Neuronal stem cell (in vitro differentiated cells): ENCODE measurements around the gene ATP1A2.

Experiments
- DNase-seq: peaks from one replicate; pipeline ENCODE4 v3.0.0-alpha.2; 2013; ENCODE audit warnings: low spot score
- H2AFZ ChIP-seq: one replicate; pipeline ENCODE4 v1.6.1; 2013; ENCODE audit warnings: mild to moderate bottlenecking, low read length, inconsistent platforms
- H2AK5ac ChIP-seq: 2 replicates; pipeline ENCODE4 v1.6.1; 2013; ENCODE audit warnings: low read depth, mild to moderate bottlenecking, inconsistent platforms, low read length, moderate library complexity, mixed read lengths
- H2BK120ac ChIP-seq: 2 replicates; pipeline ENCODE4 v1.6.1; 2013; ENCODE audit warnings: low read depth, mild to moderate bottlenecking, inconsistent platforms, low read length, moderate library complexity, mixed read lengths
- H2BK12ac ChIP-seq: one replicate; pipeline ENCODE4 v1.6.1; 2013; ENCODE audit warnings: low read length, inconsistent platforms
- H2BK15ac ChIP-seq: 2 replicates; pipeline ENCODE4 v1.6.1; 2013; ENCODE audit warnings: mild to moderate bottlenecking, low read length, inconsistent platforms, mixed read lengths
- H2BK5ac ChIP-seq: one replicate; pipeline ENCODE4 v1.6.1; 2013; ENCODE audit warnings: inconsistent platforms, mild to moderate bottlenecking, low read length, moderate library complexity
- H3K14ac ChIP-seq: one replicate; pipeline ENCODE4 v1.6.1; 2013; ENCODE audit warnings: low read length, inconsistent platforms
- H3K18ac ChIP-seq: 2 replicates; pipeline ENCODE4 v1.6.1; 2013; ENCODE audit warnings: low read length, inconsistent platforms
- H3K23ac ChIP-seq: 2 replicates; pipeline ENCODE4 v1.6.1; 2013; ENCODE audit warnings: low read depth, mild to moderate bottlenecking, mixed read lengths, low read length, inconsistent platforms; ENCODE audit not compliant: poor library complexity
- H3K27ac ChIP-seq: replicated peaks from 3 replicates; pipeline ENCODE4 v1.5.1; 2013; ENCODE audit warnings: low read length, inconsistent platforms
- H3K27me3 ChIP-seq, 3 experiments: 2 replicates each; pipeline ENCODE4 v1.6.1; 2013; ENCODE audit warnings: low read length in 3 of 3, mild to moderate bottlenecking in 2 of 3, inconsistent platforms in 1 of 3, low read depth in 1 of 3, mixed read lengths in 1 of 3, moderate library complexity in 1 of 3; ENCODE audit not compliant: control insufficient read depth in 3 of 3, insufficient read depth in 3 of 3
- H3K36me3 ChIP-seq, 2 donors: replicated peaks in 1 of 2; 2 replicates each; pipeline ENCODE4 v1.6.1; 2013; ENCODE audit warnings: low read length in 2 of 2; ENCODE audit not compliant: control insufficient read depth in 2 of 2, insufficient read depth in 2 of 2
- H3K4ac ChIP-seq: 2 replicates; pipeline ENCODE4 v1.6.1; 2013; ENCODE audit warnings: inconsistent platforms, mild to moderate bottlenecking, low read length, moderate library complexity
- H3K4me1 ChIP-seq, 2 donors: 1 replicate in 1 of 2; 2 replicates in 1 of 2; pipeline ENCODE4 v1.6.1; 2013; ENCODE audit warnings: low read length in 2 of 2, low read depth in 1 of 2; ENCODE audit not compliant: control insufficient read depth in 2 of 2, insufficient read depth in 1 of 2
- H3K4me2 ChIP-seq: one replicate; pipeline ENCODE4 v1.6.1; 2013; ENCODE audit warnings: mild to moderate bottlenecking, low read length, inconsistent platforms; ENCODE audit not compliant: insufficient read depth, poor library complexity, severe bottlenecking
- H3K4me3 ChIP-seq, 2 donors: 2 replicates each; pipeline ENCODE4 v1.5.1; 2013; ENCODE audit warnings: low read length in 2 of 2, mild to moderate bottlenecking in 2 of 2, inconsistent platforms in 1 of 2, moderate library complexity in 1 of 2
- H3K79me1 ChIP-seq: one replicate; pipeline ENCODE4 v1.6.1; 2013; ENCODE audit warnings: low read depth, mild to moderate bottlenecking, inconsistent platforms, low read length, moderate library complexity
- H3K9ac ChIP-seq: one replicate; pipeline ENCODE4 v1.6.1; 2013; ENCODE audit warnings: mild to moderate bottlenecking, low read depth, low read length, inconsistent platforms; ENCODE audit not compliant: poor library complexity
- H3K9me3 ChIP-seq, 2 donors: replicated peaks in 1 of 2; 2 replicates each; pipeline versions ENCODE3 to v1.6.1; 2013; ENCODE audit warnings: low read length in 2 of 2, mild to moderate bottlenecking in 2 of 2, inconsistent platforms in 1 of 2, low read depth in 1 of 2, mixed read lengths in 1 of 2, moderate library complexity in 1 of 2; ENCODE audit not compliant: control insufficient read depth in 2 of 2, insufficient read depth in 1 of 2
- H4K8ac ChIP-seq: one replicate; pipeline ENCODE4 v1.6.1; 2013; ENCODE audit warnings: low read depth, mild to moderate bottlenecking, inconsistent platforms, low read length, moderate library complexity
- H4K91ac ChIP-seq: one replicate; pipeline ENCODE4 v1.6.1; 2013; ENCODE audit warnings: low read length, low read depth, mild to moderate bottlenecking, inconsistent platforms; ENCODE audit not compliant: poor library complexity
- WGBS, 2 donors: extraction: QIAGEN DNeasy Blood & Tissue Kit; methylation state at CpG; one replicate each; pipeline ENCODE4 v1.1.7; 2013; ENCODE audit warnings: missing lambda C conversion rate in 2 of 2, mixed read lengths in 1 of 2; ENCODE audit not compliant: insufficient read length in 2 of 2, insufficient replicate concordance in 1 of 2; ENCODE audit errors: extremely low coverage in 2 of 2; 5-methylcytosine and 5-hydroxymethylcytosine counted together

Gene ATP1A2

DNA sequence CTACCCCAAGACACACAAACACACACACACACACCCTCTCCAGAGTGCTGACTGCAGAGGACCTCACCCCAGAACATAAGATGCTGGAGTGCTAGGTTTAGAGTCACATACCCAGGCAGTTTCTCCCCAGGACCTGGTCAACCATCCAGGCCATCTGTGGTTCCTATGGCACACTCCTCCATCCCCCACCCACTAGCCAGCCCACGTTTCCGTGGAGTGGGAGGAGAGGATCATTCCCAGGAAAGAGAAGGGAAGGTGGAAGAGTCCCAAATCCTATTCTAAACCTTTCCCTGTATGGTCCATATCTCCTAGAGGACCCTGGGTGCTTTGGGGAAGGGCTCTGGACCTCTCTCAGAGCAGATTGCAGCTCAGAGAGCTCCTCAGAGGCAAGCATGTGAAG lies 33.1 kb upstream of the ATP1A2 start:
- Histone ChIP-seq H2AK5ac (no peak overlapping the region), H2BK5ac (no peak overlapping the region), H3K14ac (no peak overlapping the region), H3K79me1 (no peaks in the 10 kb centered on the region), H3K4me1 (peaks cover 3% of the 10 kb centered on the region in 2 donors), H2BK120ac (no peak overlapping the region), H3K9ac (no peak overlapping the region), H3K4ac (no peak overlapping the region), H3K36me3 (no peaks in the 10 kb centered on the region), H3K27me3 (peaks cover 0 to 41% (median 39%) of the 10 kb centered on the region in 3 experiments), H2BK12ac (no peak overlapping the region), H2BK15ac (no peak overlapping the region), H3K4me2 (no peak overlapping the region), H4K8ac (no peak overlapping the region), H3K23ac (no peak overlapping the region), H4K91ac (no peak overlapping the region), H2AFZ (no peak overlapping the region), H3K27ac (no peak overlapping the region), H3K4me3 (no peak overlapping the region), H3K9me3 (no peaks in the 10 kb centered on the region), H3K18ac (no peak overlapping the region)
- no peak for DNase-seq
- WGBS, 2 donors, result no CpG with 5 or more reads among the region's 2 CpGs

DNA sequence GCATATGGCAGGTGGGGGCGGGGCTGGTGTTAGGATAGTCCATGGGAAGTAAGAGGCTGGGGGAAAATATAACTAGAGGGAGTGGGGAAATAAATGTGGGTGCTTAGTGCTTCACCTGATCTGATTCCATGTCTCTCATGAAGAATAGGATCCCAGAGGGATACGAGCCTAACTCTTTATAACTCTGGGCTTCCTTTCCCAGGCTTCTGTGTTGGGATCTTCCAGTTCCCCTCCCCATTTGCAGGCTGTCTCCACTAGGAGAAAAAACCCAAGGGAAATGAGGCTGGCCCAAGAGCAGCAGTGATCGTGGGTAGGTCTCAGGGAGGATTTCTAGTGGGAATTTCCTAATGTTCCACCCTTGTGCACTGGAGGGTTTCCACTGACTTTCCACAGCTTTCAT lies 32.6 kb upstream of the ATP1A2 start:
- no peak overlapping the region for H3K4me3 ChIP-seq
- H3K4me2 ChIP-seq, result no peak overlapping the region
- no peak overlapping the region for H2AK5ac ChIP-seq
- no peak overlapping the region for H3K18ac ChIP-seq
- no peak overlapping the region for H3K23ac ChIP-seq
- H3K4ac ChIP-seq, result no peak overlapping the region
- no peak overlapping the region for H2BK5ac ChIP-seq
- no peak overlapping the region for H3K9ac ChIP-seq
- H2AFZ ChIP-seq, result no peak overlapping the region
- peaks cover 0 to 40% (median 36%) of the 10 kb centered on the region in 3 experiments for H3K27me3 ChIP-seq
- no peak overlapping the region for H2BK120ac ChIP-seq
- H3K4me1 ChIP-seq, result peaks cover 3% of the 10 kb centered on the region in 2 donors
- no peak overlapping the region for H3K14ac ChIP-seq
- H4K8ac ChIP-seq, result no peak overlapping the region
- no peak overlapping the region for H4K91ac ChIP-seq
- no CpG with 5 or more reads among the region's 3 CpGs for WGBS, 2 donors
- H3K9me3 ChIP-seq, result no peaks in the 10 kb centered on the region
- no peaks in the 10 kb centered on the region for H3K79me1 ChIP-seq
- no peak for DNase-seq
- no peak overlapping the region for H2BK12ac ChIP-seq
- H3K27ac ChIP-seq, result no peak overlapping the region
- no peaks in the 10 kb centered on the region for H3K36me3 ChIP-seq
- H2BK15ac ChIP-seq, result no peak overlapping the region

DNA sequence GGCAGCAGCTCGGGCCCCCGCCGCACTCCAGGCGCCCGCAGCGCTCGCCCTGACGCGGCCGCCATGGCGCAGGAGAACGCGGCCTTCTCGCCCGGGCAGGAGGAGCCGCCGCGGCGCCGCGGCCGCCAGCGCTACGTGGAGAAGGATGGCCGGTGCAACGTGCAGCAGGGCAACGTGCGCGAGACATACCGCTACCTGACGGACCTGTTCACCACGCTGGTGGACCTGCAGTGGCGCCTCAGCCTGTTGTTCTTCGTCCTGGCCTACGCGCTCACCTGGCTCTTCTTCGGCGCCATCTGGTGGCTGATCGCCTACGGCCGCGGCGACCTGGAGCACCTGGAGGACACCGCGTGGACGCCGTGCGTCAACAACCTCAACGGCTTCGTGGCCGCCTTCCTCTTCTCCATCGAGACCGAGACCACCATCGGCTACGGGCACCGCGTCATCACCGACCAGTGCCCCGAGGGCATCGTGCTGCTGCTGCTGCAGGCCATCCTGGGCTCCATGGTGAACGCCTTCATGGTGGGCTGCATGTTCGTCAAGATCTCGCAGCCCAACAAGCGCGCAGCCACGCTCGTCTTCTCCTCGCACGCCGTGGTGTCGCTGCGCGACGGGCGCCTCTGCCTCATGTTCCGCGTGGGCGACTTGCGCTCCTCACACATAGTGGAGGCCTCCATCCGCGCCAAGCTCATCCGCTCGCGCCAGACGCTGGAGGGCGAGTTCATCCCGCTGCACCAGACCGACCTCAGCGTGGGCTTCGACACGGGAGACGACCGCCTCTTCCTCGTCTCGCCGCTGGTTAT lies 31.4 kb upstream of the ATP1A2 start:
- Histone ChIP-seq H3K23ac (peak overlapping the region; percentile 19), H2BK120ac (no peak overlapping the region), H4K8ac (peak overlapping the region; percentile 25), H3K4me1 (peaks cover 3% of the 10 kb centered on the region in 2 donors), H3K4me2 (peak overlapping the region; percentile 88), H2BK5ac (peak overlapping the region; percentile 46), H3K9ac (peak overlapping the region; percentile 84), H2BK12ac (peak overlapping the region; percentile 68), H2AK5ac (peak overlapping the region; percentile 49), H3K36me3 (no peaks in the 10 kb centered on the region), H2BK15ac (peak overlapping the region; percentile 87), H3K4ac (peak overlapping the region; percentile 10), H3K79me1 (no peaks in the 10 kb centered on the region), H4K91ac (peak overlapping the region; percentile 93), H3K14ac (peak overlapping the region; percentile 41), H3K27me3 (peaks cover 0 to 40% (median 36%) of the 10 kb centered on the region in 3 experiments), H3K4me3 (peak overlapping the region in 1 of 2 donors; percentile 83), H3K9me3 (no peaks in the 10 kb centered on the region), H3K18ac (peak overlapping the region; percentile 98), H2AFZ (no peak overlapping the region), H3K27ac (no peak overlapping the region)
- no peak for DNase-seq
- WGBS, 2 donors, result no CpG with 5 or more reads among the region's 96 CpGs

DNA sequence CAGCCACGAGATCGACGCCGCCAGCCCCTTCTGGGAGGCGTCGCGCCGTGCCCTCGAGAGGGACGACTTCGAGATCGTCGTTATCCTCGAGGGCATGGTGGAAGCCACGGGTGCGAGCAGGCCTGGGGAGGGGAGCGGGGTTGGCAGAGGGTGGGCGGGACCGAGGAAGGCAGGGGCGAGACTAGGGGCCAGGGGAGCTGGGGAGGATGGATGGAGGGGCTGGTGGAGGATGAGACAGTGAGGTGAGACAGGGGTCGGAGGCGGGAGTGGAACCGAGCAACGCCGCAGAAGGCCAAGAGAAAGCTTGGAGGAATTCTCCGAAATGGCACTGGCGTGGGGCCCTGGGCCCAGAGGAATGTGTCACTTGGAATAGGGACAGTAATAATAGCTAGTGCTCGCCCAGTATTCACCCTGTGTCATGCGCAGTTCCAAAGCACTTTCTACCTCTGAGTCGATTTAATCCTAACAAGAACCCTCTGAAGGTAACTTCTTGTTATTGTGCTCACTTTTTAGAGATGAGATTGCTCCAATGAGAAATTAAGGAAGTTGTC lies 30.7 kb upstream of the ATP1A2 start:
- no CpG with 5 or more reads among the region's 30 CpGs for WGBS, 2 donors
- Histone ChIP-seq H2BK5ac (peak overlapping the region; percentile 46), H3K36me3 (no peaks in the 10 kb centered on the region), H2BK15ac (peak overlapping the region; percentile 87), H3K9ac (no peak overlapping the region), H4K8ac (peak overlapping the region; percentile 25), H3K4me3 (no peak overlapping the region), H3K27ac (no peak overlapping the region), H4K91ac (no peak overlapping the region), H2AFZ (no peak overlapping the region), H3K18ac (peak overlapping the region; percentile 98), H3K9me3 (no peaks in the 10 kb centered on the region), H3K4ac (peak overlapping the region; percentile 10), H3K79me1 (no peaks in the 10 kb centered on the region), H2BK12ac (peak overlapping the region; percentile 68), H3K4me1 (peaks cover 3% of the 10 kb centered on the region in 2 donors), H2AK5ac (peak overlapping the region; percentile 49), H3K14ac (no peak overlapping the region), H3K23ac (peak overlapping the region; percentile 19), H3K4me2 (no peak overlapping the region), H3K27me3 (peaks cover 0 to 40% (median 31%) of the 10 kb centered on the region in 3 experiments), H2BK120ac (no peak overlapping the region)
- DNase-seq, result no peak
